GM12878 (cell line): Measurements from ENCODE around the gene TNF. TPM values are rescaled to one million over a fixed set of nuclear protein-coding genes. Genes with fewer than 3 reads are reported as not detected.

ENCODE experiments used
- ATAC-seq: fragments of 200-7000 bp; cut with Tn5 transposase; 3 replicates; pipeline ENCODE4 v1.9.1; 2020; ENCODE audit warnings: mild to moderate bottlenecking, moderate library complexity
- BruUV-seq: library from RNA; stranded (reverse); fragments of 400-500 nt; replicated peaks from 2 replicates; lab custom pipeline; 2021; lab: Mats Ljungman, UMichigan
- CTCF ChIA-PET: fragments of 300-600 bp; sonication (Branson Sonifier 250); formaldehyde crosslinking; extraction: SDS; loops from one replicate; lab custom pipeline; 2021; ENCODE audit warnings: inconsistent platforms; lab: Yijun Ruan, JAX
- POLR2A ChIA-PET: fragments of 350-600 bp; formaldehyde crosslinking; extraction: SDS; loops from one replicate; lab custom pipeline; 2021; ENCODE audit warnings: inconsistent platforms; lab: Charles Lee
- RAD21 ChIA-PET: fragments of 300-600 bp; sonication (Branson Sonifier 250); formaldehyde crosslinking; loops from one replicate; lab custom pipeline; 2023; ENCODE audit warnings: antibody characterized with exemption; ENCODE audit not compliant: unreplicated experiment; lab: Charles Lee
- SMC1A ChIA-PET: fragments of 300-600 bp; sonication (Branson Sonifier 250); formaldehyde crosslinking; loops from one replicate; lab custom pipeline; 2023; ENCODE audit not compliant: unreplicated experiment, uncharacterized antibody; lab: Charles Lee
- DNase-seq: peaks from one replicate; pipeline ENCODE4 v3.0.0-alpha.2; 2011; ENCODE audit warnings: low read depth, low spot score
- FAIRE-seq: peaks from 3 replicates; lab custom pipeline; 2011; peaks lifted over from hg19 to GRCh38; lab: Jason Lieb, UNC
- H2AFZ ChIP-seq: 2 replicates; pipeline ENCODE4 v1.6.0; 2011; ENCODE audit warnings: low read depth, low read length, control low read depth; ENCODE audit not compliant: control insufficient read depth
- H3K27ac ChIP-seq: 2 replicates; pipeline ENCODE4 v1.5.1; 2011; ENCODE audit warnings: control low read depth; ENCODE audit not compliant: control insufficient read depth, insufficient read depth
- H3K27me3 ChIP-seq, 2 experiments: replicated peaks in 1 of 2; 2 replicates each; pipeline versions ENCODE4 v1.6.0 to v1.6.1; 2011; ENCODE audit warnings: low read length in 1 of 2; ENCODE audit not compliant: control insufficient read depth in 2 of 2, insufficient read depth in 2 of 2
- H3K36me3 ChIP-seq, 2 experiments: 2 replicates each; pipeline ENCODE4 v1.5.1; 2011; ENCODE audit warnings: low read length in 1 of 2; ENCODE audit not compliant: control insufficient read depth in 2 of 2, insufficient read depth in 2 of 2
- H3K4me1 ChIP-seq: 2 replicates; pipeline ENCODE4 v1.6.1; 2011; ENCODE audit warnings: mild to moderate bottlenecking, low read length, moderate library complexity, mixed read lengths; ENCODE audit not compliant: control insufficient read depth, insufficient read depth
- H3K4me2 ChIP-seq: 2 replicates; pipeline ENCODE4 v1.6.0; 2011; ENCODE audit warnings: control low read depth; ENCODE audit not compliant: control insufficient read depth, insufficient read depth
- H3K4me3 ChIP-seq: fragments of 200-600 bp; sonication (generic); 2 replicates; pipeline ENCODE4 v1.5.1; 2016
- H3K79me2 ChIP-seq: 2 replicates; pipeline ENCODE4 v1.6.0; 2011; ENCODE audit warnings: low read length; ENCODE audit not compliant: control insufficient read depth, insufficient read depth
- H3K9ac ChIP-seq: 2 replicates; pipeline ENCODE4 v1.8.0; 2011; ENCODE audit warnings: low read length, control low read depth, mixed read lengths; ENCODE audit not compliant: control insufficient read depth, insufficient read depth
- H3K9me3 ChIP-seq: replicated peaks from 3 replicates; pipeline ENCODE4 v1.5.1; 2011; ENCODE audit warnings: mild to moderate bottlenecking, low read length; ENCODE audit not compliant: control insufficient read depth, insufficient read depth
- H4K20me1 ChIP-seq: 2 replicates; pipeline ENCODE4 v1.6.0; 2011; ENCODE audit not compliant: control insufficient read depth, insufficient read depth
- CTCF ChIP-seq, 3 experiments: IDR thresholded peaks in 2 of 3; conservative IDR thresholded peaks in 1 of 3; 2 replicates each; pipeline ENCODE4 v1.5.1; 2011; ENCODE audit warnings: low read depth in 3 of 3, low read length in 3 of 3, mild to moderate bottlenecking in 3 of 3, control low read depth in 2 of 3, moderate library complexity in 2 of 3, inconsistent platforms in 1 of 3, mixed read lengths in 1 of 3; ENCODE audit not compliant: control insufficient read depth in 2 of 3, insufficient read depth in 1 of 3; ENCODE audit errors: extremely low read depth in 1 of 3
- HDAC6 ChIP-seq: fragments of 200-600 bp; sonication (generic); IDR thresholded peaks from one replicate; pipeline ENCODE4 v1.8.0; 2017; ENCODE audit warnings: antibody characterized with exemption; ENCODE audit not compliant: unreplicated experiment
- MYC ChIP-seq: IDR thresholded peaks from 2 replicates; pipeline ENCODE4 v1.6.1; 2011; ENCODE audit warnings: mild to moderate bottlenecking, low read length, moderate library complexity, inconsistent platforms; ENCODE audit not compliant: insufficient read depth, insufficient replicate concordance, insufficient read length, severe bottlenecking
- ZBTB40 ChIP-seq: fragments of 450-650 bp; IDR thresholded peaks from 2 replicates; pipeline ENCODE4 v1.6.1; 2016; ENCODE audit warnings: mild to moderate bottlenecking, moderate library complexity, borderline replicate concordance
- WGBS: methylation state at CpG from one replicate; pipeline ENCODE4 v1.1.6; 2016; ENCODE audit warnings: low lambda C conversion rate; ENCODE audit not compliant: insufficient replicate concordance, insufficient coverage; ENCODE audit errors: missing lambda C conversion rate; 5-methylcytosine and 5-hydroxymethylcytosine counted together
- in situ Hi-C: fragments of 300-500 bp; cut with MboI; formaldehyde crosslinking; loops from 9 replicates; pipeline ENCODE4 v1.14.3; 2018; ENCODE audit warnings: mixed read lengths
- intact Hi-C: fragments of 100-400 bp; cut with micrococcal nuclease; formaldehyde crosslinking; loops from one replicate; pipeline ENCODE4 v1.14.2; 2022; ENCODE audit not compliant: unreplicated experiment
- polyA plus RNA-seq, 11 experiments: library from polyadenylated mRNA; depleted of rRNA in 4 of 11; unstranded in 6 of 11; stranded (reverse) in 5 of 11; fragments of >200 nt; fragmentation: Nextera tagmentation in 4 of 11; fragmentation: Illumina TruSeq in 1 of 11; extraction: Ambion mirVana in 4 of 11; extraction: Trizol in 1 of 11; gene quantifications; 1 replicate in 1 of 11; 2 replicates in 10 of 11; pipeline versions ENCODE4 v1.2.1 to v1.2.3, GENCODE V29; 2011 to 2016; ENCODE audit warnings: inconsistent platforms in 2 of 11, missing spikeins in 2 of 11, low read depth in 1 of 11
- total RNA-seq, 4 experiments: library from RNA; depleted of rRNA in 3 of 4; stranded (reverse); fragments of >200 nt in 3 of 4; fragmentation: Illumina TruSeq in 1 of 4; extraction: Trizol in 1 of 4; gene quantifications; 2 replicates each; pipeline versions ENCODE4 v1.2.1 to v1.2.3, GENCODE V29; 2013 to 2021

Gene TNF
- total and polyA plus RNA-seq, 10 of the 15 experiments (the other 5 are each of a cell fraction or from before 2014, with no cell fraction given), result 18.0 to 94.8 (median 61.9) TPM

GRCh38 chr6:31621320-31621939 is 46.1 kb downstream of the TNF start:
- peaks cover 42% of the 10 kb centered on the region for H3K79me2 ChIP-seq
- POLR2A ChIA-PET, result interaction anchor here (0.6 to 5.2 kb wide), 18 partner anchors 11 to 313 kb away, joined by 3 to 58 read pairs (median 4); partner anchors contain the start of genes APOM, BAG6, C6orf47 and DDX39B

More at GRCh38 chr6:31621320-31621939, 46.1 kb downstream of the TNF start:
- peak overlapping the region; percentile 99 for H3K9ac ChIP-seq
- intact Hi-C loops, result no loop called here
- peaks cover 4% of the 10 kb centered on the region; the same call in 1 of the 2 replicates for H4K20me1 ChIP-seq
- peak overlapping the region; percentile 86 for H3K4me3 ChIP-seq
- peak overlapping the region; percentile 74 for H3K4me2 ChIP-seq
- 2% methylated on average over 15 of the region's 15 CpGs for WGBS
- no peaks in the 10 kb centered on the region for H3K9me3 ChIP-seq
- BruUV-seq, result TSS peak; percentile 67
- FAIRE-seq (no peak), DNase-seq (no peak), ATAC-seq (no peak)
- RAD21 ChIA-PET, result interaction anchor here (0.6 to 2.6 kb wide), 5 partner anchors 22 to 209 kb away, joined by 3 to 11 read pairs (median 5); partner anchors contain the start of genes ATP6V1G2, BAG6, NFKBIL1 and TNF
- peak overlapping the region; percentile 96 for H3K27ac ChIP-seq
- H3K4me1 ChIP-seq, result peaks cover 6% of the 10 kb centered on the region
- SMC1A ChIA-PET, result interaction anchor here (0.8 to 2.9 kb wide), 12 partner anchors 12 to 209 kb away, joined by 3 to 15 read pairs (median 6); partner anchors contain the start of genes BAG6, C6orf47, DDX39B and GPANK1
- CTCF ChIA-PET, result interaction anchor here (0.9 to 3.0 kb wide), 9 partner anchors 22 to 82 kb away, joined by 3 to 17 read pairs (median 3); partner anchors contain the start of genes ABHD16A, ATP6V1G2, BAG6 and LY6G5C
- H3K36me3 ChIP-seq, result peaks cover 21 to 31% of the 10 kb centered on the region in 2 experiments
- no peaks in the 10 kb centered on the region for H3K27me3 ChIP-seq
- in situ Hi-C loops, result no loop called here
- no peak overlapping the region for H2AFZ ChIP-seq
- TF ChIP-seq MYC, result no peak
- TF ChIP-seq HDAC6, result no peak
- TF ChIP-seq ZBTB40, result peak; percentile 11; the same call in 1 of the 2 replicates
- no peak for TF ChIP-seq CTCF (IDR thresholded peaks at IDR 0.05 in 2 of 3, conservative IDR thresholded peaks at IDR 0.05 in 1 of 3; ENCODE audit: control insufficient read depth in 2 of 3, extremely low read depth in 1 of 3, insufficient read depth in 1 of 3, low read depth in 3 of 3, low read length in 3 of 3)
